Calu3 (cell line): ENCODE results near the gene SEMA6C. TPM values are rescaled to one million over a fixed set of nuclear protein-coding genes. Genes with fewer than 3 reads are reported as not detected.

Experiments used
- BruUV-seq: library from RNA; stranded (reverse); fragments of 400-500 nt; replicated peaks from 2 replicates; lab custom pipeline; 2021; lab: Mats Ljungman, UMichigan
- CTCF ChIA-PET: fragments of 300-600 bp; sonication (Branson Sonifier 250); formaldehyde crosslinking; loops from one replicate; lab custom pipeline; 2022; ENCODE audit warnings: antibody characterized with exemption; lab: Charles Lee
- DNase-seq: peaks from one replicate; pipeline ENCODE4 v3.0.0; 2022
- H3K27ac Mint-ChIP-seq: one replicate; pipeline ENCODE4 v1.8.0; 2022; ENCODE audit warnings: mixed read lengths; ENCODE audit not compliant: unreplicated experiment
- H3K27me3 Mint-ChIP-seq: one replicate; pipeline ENCODE4 v1.8.0; 2022; ENCODE audit warnings: mixed read lengths; ENCODE audit not compliant: unreplicated experiment
- H3K36me3 Mint-ChIP-seq: one replicate; pipeline ENCODE4 v1.8.0; 2022; ENCODE audit warnings: mild to moderate bottlenecking, moderate library complexity, mixed read lengths; ENCODE audit not compliant: insufficient read depth, unreplicated experiment
- H3K4me1 Mint-ChIP-seq: one replicate; pipeline ENCODE4 v1.8.0; 2022; ENCODE audit warnings: mild to moderate bottlenecking, low read depth, mixed read lengths; ENCODE audit not compliant: unreplicated experiment
- H3K4me3 Mint-ChIP-seq: one replicate; pipeline ENCODE4 v1.8.0; 2022; ENCODE audit warnings: mild to moderate bottlenecking, low read depth, moderate library complexity, mixed read lengths; ENCODE audit not compliant: unreplicated experiment
- H3K9me3 Mint-ChIP-seq: one replicate; pipeline ENCODE4 v1.8.0; 2022; ENCODE audit warnings: low read depth, mixed read lengths; ENCODE audit not compliant: unreplicated experiment
- CTCF ChIP-seq: fragments of 200-600 bp; IDR thresholded peaks from one replicate; pipeline ENCODE4 v1.8.0; 2022; ENCODE audit warnings: antibody characterized with exemption; ENCODE audit not compliant: unreplicated experiment
- intact Hi-C: fragments of 100-400 bp; cut with micrococcal nuclease; formaldehyde crosslinking; loops from one replicate; pipeline ENCODE4 v1.10.0; 2022; ENCODE audit not compliant: unreplicated experiment
- total RNA-seq: library from RNA; stranded (reverse); gene quantifications from 2 replicates; pipeline ENCODE4 v1.2.3, GENCODE V29; 2022

Gene SEMA6C
- total RNA-seq, 1 experiment from 2014 or later: 2.5 TPM

- CTCF ChIA-PET: no interaction called here
- Mint-ChIP-seq H3K27ac (no peak overlapping the region), H3K36me3 (peaks cover 63% of the 10 kb centered on the region), H3K9me3 (no peaks in the 10 kb centered on the region), H3K4me1 (peaks cover 12% of the 10 kb centered on the region), H3K4me3 (no peak overlapping the region), H3K27me3 (no peaks in the 10 kb centered on the region)
- TF ChIP-seq CTCF: no peak
- intact Hi-C loops: no loop called here
- no peak for DNase-seq
- no TSS peak for BruUV-seq
These were observed 37.8 kb upstream of the SEMA6C start for GRCh38 chr1:151184211-151184610.

GRCh38 chr1:151176514-151177045 is 30.1 kb upstream of the SEMA6C start:
- intact Hi-C loops: no loop called here
- H3K36me3 Mint-ChIP-seq: peaks cover 44% of the 10 kb centered on the region
- CTCF ChIA-PET: interaction anchor here (0.9 to 1.0 kb wide), 2 partner anchors 13 to 77 kb away, joined by 3 to 4 read pairs; partner anchors contain the start of gene VPS72
- BruUV-seq: TSS peak; percentile 43
- no peaks in the 10 kb centered on the region for H3K4me1 Mint-ChIP-seq
- no peaks in the 10 kb centered on the region for H3K9me3 Mint-ChIP-seq
- no peak for DNase-seq
- H3K4me3 Mint-ChIP-seq: no peak overlapping the region
- H3K27ac Mint-ChIP-seq: no peak overlapping the region
- no peaks in the 10 kb centered on the region for H3K27me3 Mint-ChIP-seq
- no peak for TF ChIP-seq CTCF

- BruUV-seq: no TSS peak
- Mint-ChIP-seq H3K9me3 (no peaks in the 10 kb centered on the region), H3K4me1 (no peaks in the 10 kb centered on the region), H3K4me3 (no peak within 1 kb of the TSS), H3K27me3 (no peaks in the 10 kb centered on the region), H3K36me3 (peaks cover 40% of the 10 kb centered on the region), H3K27ac (no peak within 1 kb of the TSS)
- peak; percentile 70 for TF ChIP-seq CTCF
- DNase-seq: no peak
- intact Hi-C loops: no loop called here
- CTCF ChIA-PET: interaction anchor here (0.9 to 1.0 kb wide), 2 partner anchors 14 to 76 kb away, joined by 3 to 4 read pairs; partner anchors contain the start of gene VPS72
These were observed 29.4 kb upstream of the SEMA6C start, which contains the start of gene TMOD4 for GRCh38 chr1:151175863-151176262. Gene TMOD4, minus strand, starts transcription at chr1:151175981. Its CDS starts 1,106 bp downstream, at chr1:151174875.

- Mint-ChIP-seq H3K27ac (no peak overlapping the region), H3K36me3 (peaks cover 33% of the 10 kb centered on the region), H3K9me3 (no peaks in the 10 kb centered on the region), H3K4me3 (no peak overlapping the region), H3K27me3 (no peaks in the 10 kb centered on the region), H3K4me1 (no peaks in the 10 kb centered on the region)
- CTCF ChIA-PET: no interaction called here
- DNase-seq: no peak
- intact Hi-C loops: no loop called here
- no TSS peak for BruUV-seq
- no peak for TF ChIP-seq CTCF
These were observed 28.8 kb upstream of the SEMA6C start for GRCh38 chr1:151175041-151175741.
